Activated CD8-positive, alpha-beta T cell treated with anti-CD3 and anti-CD28 coated beads, Interleukin-2, amount 10 ng/mL, durations not matched to agents 7 days and 5 days (primary cell): ENCODE measurements around the gene WAC. TPM values are rescaled to one million over a fixed set of nuclear protein-coding genes. Genes with fewer than 3 reads are reported as not detected.

Experiments
- ATAC-seq: fragments of 150-1000 bp; cut with Tn5 transposase; one replicate; pipeline ENCODE4 v1.10.0; 2021; ENCODE audit warnings: moderate library complexity
- CTCF ChIA-PET: fragments of 350-600 bp; sonication (Branson Sonifier 250); formaldehyde crosslinking; loops from one replicate; lab custom pipeline; 2021; ENCODE audit warnings: antibody characterized with exemption; lab: Charles Lee
- POLR2A ChIA-PET: fragments of 350-600 bp; sonication (Branson Sonifier 250); formaldehyde crosslinking; loops from one replicate; lab custom pipeline; 2021; ENCODE audit warnings: antibody characterized with exemption; lab: Charles Lee
- DNase-seq: peaks from one replicate; pipeline ENCODE4 v3.0.0-alpha.2; 2020
- H3K27ac Mint-ChIP-seq: one replicate; pipeline ENCODE4 v1.8.0; 2021; ENCODE audit warnings: mild to moderate bottlenecking, mixed read lengths
- H3K27me3 Mint-ChIP-seq: one replicate; pipeline ENCODE4 v1.8.0; 2021; ENCODE audit warnings: low read depth, mixed read lengths
- H3K36me3 Mint-ChIP-seq: one replicate; pipeline ENCODE4 v1.8.0; 2021; ENCODE audit warnings: low read depth, mixed read lengths
- H3K4me1 Mint-ChIP-seq: one replicate; pipeline ENCODE4 v1.8.0; 2021; ENCODE audit warnings: low read depth, mixed read lengths
- H3K4me3 Mint-ChIP-seq: one replicate; pipeline ENCODE4 v1.8.0; 2021; ENCODE audit warnings: mild to moderate bottlenecking, mixed read lengths
- H3K9me3 Mint-ChIP-seq: one replicate; pipeline ENCODE4 v1.8.0; 2022; ENCODE audit warnings: mixed read lengths; ENCODE audit not compliant: insufficient read depth
- total RNA-seq, 2 experiments: library from RNA; stranded (reverse); gene quantifications; one replicate each; pipeline ENCODE4 v1.2.3, GENCODE V29; 2021

Gene WAC
- total RNA-seq, 2 experiments from 2014 or later: 126 to 131 TPM

DNA sequence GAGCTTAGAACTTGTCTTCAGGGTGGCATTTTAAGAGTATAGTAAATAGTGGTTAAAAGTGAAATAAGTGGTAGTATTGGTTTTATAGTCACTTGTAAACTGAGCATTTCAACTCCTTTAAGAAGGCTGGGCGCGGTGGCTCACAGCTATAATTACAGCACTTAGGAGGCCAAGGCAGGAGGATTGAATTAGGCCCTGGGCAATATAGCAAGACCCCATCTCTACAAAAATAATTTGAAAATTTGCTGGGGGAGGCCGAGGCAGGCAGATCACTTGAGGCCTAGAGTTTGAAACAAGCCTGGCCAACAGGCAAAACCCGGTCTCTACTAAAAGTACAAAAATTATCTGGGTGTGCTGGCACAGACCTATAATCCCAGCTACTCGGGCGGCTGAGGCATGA, 80.0 kb downstream of the WAC start:
- H3K4me1 Mint-ChIP-seq: peaks cover 20% of the 10 kb centered on the region
- H3K36me3 Mint-ChIP-seq: peaks cover 69% of the 10 kb centered on the region
- ATAC-seq (no peak), DNase-seq (no peak)
- peak overlapping the region; percentile 20 for H3K27ac Mint-ChIP-seq
- H3K9me3 Mint-ChIP-seq: no peaks in the 10 kb centered on the region
- no peaks in the 10 kb centered on the region for H3K27me3 Mint-ChIP-seq
- POLR2A ChIA-PET: no interaction called here
- CTCF ChIA-PET: no interaction called here
- no peak overlapping the region for H3K4me3 Mint-ChIP-seq

DNA sequence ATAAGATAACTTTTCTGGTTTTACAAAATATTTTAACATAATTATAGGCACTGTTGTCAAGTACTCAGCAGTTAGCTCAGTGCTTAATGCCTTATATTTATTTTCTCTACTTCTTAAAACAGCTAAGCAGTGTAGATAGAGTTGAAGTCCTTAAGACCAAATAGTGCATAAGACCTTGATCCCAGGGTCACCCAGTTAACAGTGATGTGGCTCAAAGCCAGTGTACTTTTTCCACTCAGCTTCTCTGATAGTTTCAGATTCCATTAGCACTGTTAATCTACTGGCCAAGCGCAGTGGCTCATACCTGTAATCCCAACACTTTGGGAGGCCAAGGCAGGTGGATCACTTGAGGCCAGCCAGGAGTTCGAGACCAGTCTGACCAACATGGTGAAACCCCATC, 83.6 kb downstream of the WAC start:
- ChIA-PET CTCF (interaction anchor here (1.0 to 1.2 kb wide), 2 partner anchors 9 to 12 kb away, joined by 3 read pairs; no protein-coding TSS in a partner anchor), POLR2A (no interaction called here)
- no peaks in the 10 kb centered on the region for H3K27me3 Mint-ChIP-seq
- H3K4me1 Mint-ChIP-seq: peaks cover 4% of the 10 kb centered on the region
- DNase-seq (no peak), ATAC-seq (no peak)
- H3K27ac Mint-ChIP-seq: no peak overlapping the region
- H3K4me3 Mint-ChIP-seq: no peak overlapping the region
- peaks cover 63% of the 10 kb centered on the region for H3K36me3 Mint-ChIP-seq
- no peaks in the 10 kb centered on the region for H3K9me3 Mint-ChIP-seq

DNA sequence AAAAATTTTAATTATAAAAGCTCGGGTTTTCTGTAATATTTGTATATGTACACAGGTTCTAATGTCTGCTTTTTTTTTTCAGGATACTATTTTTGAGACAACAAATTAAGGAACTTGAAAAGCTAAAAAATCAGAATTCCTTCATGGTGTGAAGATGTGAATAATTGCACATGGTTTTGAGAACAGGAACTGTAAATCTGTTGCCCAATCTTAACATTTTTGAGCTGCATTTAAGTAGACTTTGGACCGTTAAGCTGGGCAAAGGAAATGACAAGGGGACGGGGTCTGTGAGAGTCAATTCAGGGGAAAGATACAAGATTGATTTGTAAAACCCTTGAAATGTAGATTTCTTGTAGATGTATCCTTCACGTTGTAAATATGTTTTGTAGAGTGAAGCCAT, 86.5 kb downstream of the WAC start:
- peaks cover 49% of the 10 kb centered on the region for H3K36me3 Mint-ChIP-seq
- H3K27me3 Mint-ChIP-seq: no peaks in the 10 kb centered on the region
- no peak for ATAC-seq

DNA sequence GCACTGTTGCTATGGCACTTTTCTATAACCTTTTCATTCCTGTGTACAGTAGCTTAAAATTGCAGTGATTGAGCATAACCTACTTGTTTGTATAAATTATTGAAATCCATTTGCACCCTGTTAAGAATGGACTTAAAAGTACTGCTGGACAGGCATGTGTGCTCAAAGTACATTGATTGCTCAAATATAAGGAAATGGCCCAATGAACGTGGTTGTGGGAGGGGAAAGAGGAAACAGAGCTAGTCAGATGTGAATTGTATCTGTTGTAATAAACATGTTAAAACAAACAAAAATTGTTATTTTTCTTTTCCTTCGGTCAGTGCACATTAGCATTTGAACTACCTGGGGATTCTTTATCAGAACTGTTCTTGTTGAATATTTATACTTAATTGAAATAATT, 87.3 kb downstream of the WAC start:
- H3K4me3 Mint-ChIP-seq: no peak overlapping the region
- no peaks in the 10 kb centered on the region for H3K27me3 Mint-ChIP-seq
- ChIA-PET POLR2A (no interaction called here), CTCF (interaction anchor here (0.7 to 2.2 kb wide), 2 partner anchors 8 to 10 kb away, joined by 3 to 12 read pairs; no protein-coding TSS in a partner anchor)
- DNase-seq (no peak), ATAC-seq (no peak)
- H3K9me3 Mint-ChIP-seq: no peaks in the 10 kb centered on the region
- peaks cover 41% of the 10 kb centered on the region for H3K36me3 Mint-ChIP-seq
- H3K4me1 Mint-ChIP-seq: no peaks in the 10 kb centered on the region
- H3K27ac Mint-ChIP-seq: no peak overlapping the region

More for the DNA sequence above, 86.5 kb downstream of the WAC start:
- Mint-ChIP-seq H3K4me1 (no peaks in the 10 kb centered on the region), H3K4me3 (no peak overlapping the region), H3K9me3 (no peaks in the 10 kb centered on the region), H3K27ac (no peak overlapping the region)
- no peak for DNase-seq
- ChIA-PET POLR2A (no interaction called here), CTCF (interaction anchor here (0.7 to 2.2 kb wide), 3 partner anchors 9 to 36 kb away, joined by 3 to 12 read pairs (median 3); no protein-coding TSS in a partner anchor)

DNA sequence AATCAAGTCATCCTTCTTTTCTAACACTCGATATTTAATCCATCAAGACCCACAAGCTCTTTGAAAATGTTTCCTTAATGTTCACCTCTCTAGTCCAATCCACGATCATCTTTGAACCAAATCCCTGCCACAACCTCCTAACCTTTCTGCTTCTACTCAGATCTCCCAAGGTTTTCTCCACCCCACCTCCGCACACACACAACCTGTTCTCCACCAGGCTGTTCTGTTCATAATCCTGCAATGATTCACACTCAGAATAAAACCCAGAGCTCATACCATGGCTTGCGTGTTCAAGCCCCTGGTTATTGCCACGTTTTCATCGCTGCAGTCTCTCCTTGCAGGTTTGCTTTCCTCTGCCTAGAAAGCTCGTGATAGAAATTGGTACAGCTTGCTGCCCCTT, 90.6 kb downstream of the WAC start:
- no peak for ATAC-seq
- Mint-ChIP-seq H3K27ac (no peak overlapping the region), H3K27me3 (peaks cover 11% of the 10 kb centered on the region), H3K36me3 (peaks cover 24% of the 10 kb centered on the region), H3K9me3 (no peaks in the 10 kb centered on the region), H3K4me3 (no peak overlapping the region), H3K4me1 (peaks cover 2% of the 10 kb centered on the region)
- ChIA-PET CTCF (interaction anchor here (1.1 kb wide), 1 partner anchor 40 kb away, joined by 3 read pairs; no protein-coding TSS in a partner anchor), POLR2A (no interaction called here)
- no peak for DNase-seq

DNA sequence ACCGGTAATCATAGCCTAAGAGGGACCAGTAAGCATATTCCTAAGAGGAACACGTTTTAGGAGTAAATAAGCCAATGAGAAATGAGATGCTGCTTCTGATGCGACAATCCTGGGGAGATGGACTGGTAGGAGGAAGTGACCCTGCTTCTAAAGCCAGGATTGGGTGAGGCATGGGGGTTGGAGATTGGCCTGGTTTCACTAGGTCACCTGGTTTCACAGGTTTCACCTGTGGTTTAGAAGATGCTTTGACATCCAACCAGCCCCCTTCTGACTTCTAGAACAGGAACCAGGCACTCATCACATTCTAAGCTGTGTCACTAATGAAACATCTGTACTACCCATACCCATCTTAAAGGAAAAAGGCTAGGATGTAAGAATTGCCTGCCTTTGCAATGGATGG, 91.4 kb downstream of the WAC start:
- ATAC-seq (no peak), DNase-seq (no peak)
- H3K4me1 Mint-ChIP-seq: peaks cover 2% of the 10 kb centered on the region
- peaks cover 20% of the 10 kb centered on the region for H3K36me3 Mint-ChIP-seq
- ChIA-PET CTCF (no interaction called here), POLR2A (no interaction called here)
- no peaks in the 10 kb centered on the region for H3K9me3 Mint-ChIP-seq
- H3K27me3 Mint-ChIP-seq: peaks cover 13% of the 10 kb centered on the region
- H3K4me3 Mint-ChIP-seq: no peak overlapping the region
- H3K27ac Mint-ChIP-seq: no peak overlapping the region

DNA sequence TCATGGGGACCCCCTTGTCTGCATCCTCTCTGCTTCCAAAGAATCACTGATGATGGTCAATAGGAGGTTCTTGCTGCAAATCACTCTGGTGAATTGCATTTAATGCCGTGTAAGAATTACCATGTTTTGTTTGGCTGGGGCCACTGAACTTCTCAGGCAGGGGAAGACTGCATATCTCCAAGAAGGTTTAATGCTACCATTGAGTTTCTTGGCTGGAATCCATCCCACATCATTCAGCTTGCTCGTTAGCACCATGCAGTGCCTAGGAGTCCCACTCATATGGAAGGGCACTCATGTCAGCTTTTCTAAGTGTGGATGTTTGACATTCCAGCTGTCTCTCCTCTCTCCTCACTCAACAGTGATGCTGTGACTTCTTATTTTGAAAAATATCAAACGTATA, 94.2 kb downstream of the WAC start:
- ChIA-PET POLR2A (no interaction called here), CTCF (interaction anchor here (1.2 to 1.5 kb wide), 2 partner anchors 32 to 61 kb away, joined by 3 read pairs; no protein-coding TSS in a partner anchor)
- no peaks in the 10 kb centered on the region for H3K9me3 Mint-ChIP-seq
- DNase-seq (no peak), ATAC-seq (no peak)
- H3K4me1 Mint-ChIP-seq: peaks cover 2% of the 10 kb centered on the region
- H3K27me3 Mint-ChIP-seq: peaks cover 17% of the 10 kb centered on the region
- no peak overlapping the region for H3K27ac Mint-ChIP-seq
- no peak overlapping the region for H3K4me3 Mint-ChIP-seq
- peaks cover 8% of the 10 kb centered on the region for H3K36me3 Mint-ChIP-seq

DNA sequence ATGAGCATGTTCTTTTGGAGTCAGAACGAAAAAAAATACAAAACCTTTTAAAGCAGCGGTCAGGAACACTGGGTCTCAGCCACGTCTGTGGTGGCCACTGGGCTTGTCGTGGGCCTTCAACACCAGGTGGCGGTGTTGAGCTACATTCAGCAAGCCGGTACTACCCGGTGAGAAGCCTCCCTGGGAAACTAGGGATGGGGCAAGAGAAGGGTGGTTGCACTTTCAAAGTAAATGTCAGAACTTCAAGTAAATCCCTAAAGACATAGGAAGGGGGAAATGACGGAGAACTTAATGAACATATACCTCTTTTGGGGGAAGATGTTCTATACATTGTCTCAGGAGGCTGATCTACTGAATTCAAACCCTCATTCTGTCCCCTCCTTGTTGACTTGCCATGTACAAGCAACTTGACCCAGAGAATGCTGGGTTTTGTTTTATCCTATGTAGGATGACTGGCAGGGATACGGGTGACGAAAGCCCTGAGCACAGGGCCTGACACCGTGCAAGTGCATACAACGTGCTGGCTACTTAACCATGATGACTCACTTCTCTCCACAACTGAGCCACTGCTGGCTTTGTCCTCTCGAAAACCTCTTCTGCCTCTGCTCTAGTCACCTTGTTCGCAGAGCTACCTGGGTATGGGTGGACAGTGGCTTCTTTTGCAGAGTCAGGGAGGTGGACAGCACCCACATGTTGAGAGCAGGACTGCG, 95.4 kb downstream of the WAC start:
- Mint-ChIP-seq H3K9me3 (no peaks in the 10 kb centered on the region), H3K4me1 (peaks cover 2% of the 10 kb centered on the region), H3K27ac (no peak overlapping the region), H3K27me3 (peaks cover 17% of the 10 kb centered on the region), H3K36me3 (peaks cover 2% of the 10 kb centered on the region), H3K4me3 (no peak overlapping the region)
- ChIA-PET CTCF (interaction anchor here (0.6 to 1.9 kb wide), 17 partner anchors 9 to 677 kb away, joined by 3 to 12 read pairs (median 4); no protein-coding TSS in a partner anchor), POLR2A (interaction anchor here (0.6 kb wide), 1 partner anchor 93 kb away, joined by 3 read pairs; no protein-coding TSS in a partner anchor)
- ATAC-seq: peak; percentile 89
- peak; percentile 79 for DNase-seq

- peaks cover 2% of the 10 kb centered on the region for H3K4me1 Mint-ChIP-seq
- H3K27me3 Mint-ChIP-seq: peaks cover 7% of the 10 kb centered on the region
- H3K36me3 Mint-ChIP-seq: no peaks in the 10 kb centered on the region
- ChIA-PET CTCF (interaction anchor here (1.4 kb wide), 1 partner anchor 32 kb away, joined by 4 read pairs; no protein-coding TSS in a partner anchor), POLR2A (interaction anchor here (0.6 kb wide), 1 partner anchor 392 kb away, joined by 3 read pairs; no protein-coding TSS in a partner anchor)
- ATAC-seq: no peak
- no peak for DNase-seq
- H3K4me3 Mint-ChIP-seq: no peak overlapping the region
- no peak overlapping the region for H3K27ac Mint-ChIP-seq
- no peaks in the 10 kb centered on the region for H3K9me3 Mint-ChIP-seq
These were observed 99.1 kb downstream of the WAC start for GRCh38 chr10:28631896-28632583.

DNA sequence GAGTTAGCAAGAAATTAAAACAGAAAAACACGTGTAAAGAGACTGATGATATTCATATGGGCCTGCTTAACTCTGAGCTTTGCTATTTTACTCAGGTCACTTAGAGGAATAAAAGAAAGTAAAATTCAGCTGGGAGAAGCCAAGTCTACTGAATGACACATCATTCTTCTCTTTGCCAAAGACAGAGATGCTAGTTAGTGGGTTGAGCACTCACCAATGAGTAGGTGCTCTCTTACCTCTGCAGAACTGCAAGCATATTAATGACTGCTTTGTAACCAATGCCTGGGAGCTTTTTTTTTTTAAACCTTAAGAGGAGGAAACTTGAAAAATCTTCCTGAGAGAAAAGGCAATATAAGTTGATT, 99.6 kb downstream of the WAC start:
- Mint-ChIP-seq H3K9me3 (no peaks in the 10 kb centered on the region), H3K27ac (no peak overlapping the region), H3K27me3 (peaks cover 6% of the 10 kb centered on the region), H3K36me3 (no peaks in the 10 kb centered on the region), H3K4me3 (no peak overlapping the region), H3K4me1 (peaks cover 2% of the 10 kb centered on the region)
- ChIA-PET POLR2A (interaction anchor here (0.6 kb wide), 1 partner anchor 393 kb away, joined by 3 read pairs; no protein-coding TSS in a partner anchor), CTCF (interaction anchor here (1.4 kb wide), 1 partner anchor 32 kb away, joined by 4 read pairs; no protein-coding TSS in a partner anchor)
- ATAC-seq: no peak
- DNase-seq: no peak

DNA sequence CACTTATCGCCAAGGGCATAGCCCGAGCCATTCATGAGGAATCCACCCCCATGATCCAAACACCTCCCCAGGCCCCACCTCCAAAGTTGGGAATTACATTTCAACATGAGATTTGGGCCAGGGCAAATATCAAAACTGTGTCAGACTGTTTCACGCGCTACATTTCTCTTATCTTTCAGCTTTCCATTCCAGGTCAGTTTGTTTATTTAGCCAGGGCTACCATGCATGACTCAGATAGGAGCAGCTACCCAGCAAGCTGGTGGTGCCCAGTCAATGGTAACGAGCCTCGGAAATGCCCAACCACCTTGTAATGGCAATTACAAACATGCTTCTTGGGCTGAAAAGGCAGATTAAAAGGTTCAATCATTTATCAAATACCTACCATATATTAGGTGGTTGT, 100.8 kb downstream of the WAC start:
- Mint-ChIP-seq H3K36me3 (no peaks in the 10 kb centered on the region), H3K27me3 (peaks cover 6% of the 10 kb centered on the region), H3K27ac (no peak overlapping the region), H3K4me3 (no peak overlapping the region), H3K9me3 (peaks cover 3% of the 10 kb centered on the region), H3K4me1 (no peaks in the 10 kb centered on the region)
- CTCF ChIA-PET: no interaction called here
- ATAC-seq: no peak
- DNase-seq: no peak
- POLR2A ChIA-PET: no interaction called here

DNA sequence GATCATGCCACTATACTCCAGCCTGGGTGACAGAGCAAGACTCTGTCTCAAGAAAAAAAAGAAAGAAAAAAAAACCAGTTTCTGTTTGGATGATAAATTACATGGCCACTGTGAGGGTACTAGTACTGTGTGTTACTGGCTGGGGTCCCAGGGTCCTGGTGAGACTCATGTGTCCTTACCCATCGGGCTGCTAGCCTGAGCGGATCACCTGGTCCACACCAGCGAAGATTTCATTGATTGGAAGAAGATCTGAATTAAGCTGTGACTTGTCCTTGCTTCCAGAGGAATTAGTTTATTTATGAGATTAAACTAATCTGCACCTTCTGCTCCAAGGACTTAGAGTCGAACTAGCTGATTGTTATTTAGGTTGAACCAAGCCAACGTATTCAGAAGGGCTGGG, 104.4 kb downstream of the WAC start:
- no peak overlapping the region for H3K27ac Mint-ChIP-seq

More for the DNA sequence above, 104.4 kb downstream of the WAC start:
- ChIA-PET POLR2A (no interaction called here), CTCF (interaction anchor here (1.4 to 2.0 kb wide), 2 partner anchors 9 to 27 kb away, joined by 5 to 6 read pairs; no protein-coding TSS in a partner anchor)
- H3K4me1 Mint-ChIP-seq: no peaks in the 10 kb centered on the region
- H3K27me3 Mint-ChIP-seq: no peaks in the 10 kb centered on the region
- no peaks in the 10 kb centered on the region for H3K36me3 Mint-ChIP-seq
- DNase-seq (no peak), ATAC-seq (no peak)
- peaks cover 3% of the 10 kb centered on the region for H3K9me3 Mint-ChIP-seq
- no peak overlapping the region for H3K4me3 Mint-ChIP-seq
